ENCODE data around the gene OSBPL6.

- no peak for TF ChIP-seq TARDBP (IDR thresholded peaks at IDR 0.05)
- no peak for TF ChIP-seq ELF4 (IDR thresholded peaks at IDR 0.05)
- no peak for TF ChIP-seq BHLHE40 (IDR thresholded peaks at IDR 0.05; ENCODE audit: borderline replicate concordance)
- TF ChIP-seq ARNT (IDR thresholded peaks at IDR 0.05) = no peak
- TF ChIP-seq SUZ12 (IDR thresholded peaks at IDR 0.05) = no peak
- no peak for TF ChIP-seq FOXK2 (IDR thresholded peaks at IDR 0.05)
- TF ChIP-seq CTBP1 (IDR thresholded peaks at IDR 0.05; ENCODE audit: borderline replicate concordance) = no peak
- TF ChIP-seq L3MBTL2 (conservative IDR thresholded peaks at IDR 0.05) = no peak
- no peak for TF ChIP-seq ZNF384 (IDR thresholded peaks at IDR 0.05)
- TF ChIP-seq FOXM1 (IDR thresholded peaks at IDR 0.05; ENCODE audit: borderline replicate concordance) = no peak
- TF ChIP-seq FOXA1 (IDR thresholded peaks at IDR 0.05) = no peak
Measured at GRCh38 chr2:178304333-178304732, 110.0 kb downstream of the OSBPL6 start.
